MM.1S (cell line): ENCODE results near the gene RMND1.

Experiments
- DNase-seq: peaks from one replicate; pipeline ENCODE4 v3.0.0-alpha.2; 2015
- H2AFZ ChIP-seq: fragments of 300-600 bp; sonication (generic); 2 replicates; pipeline ENCODE4 v1.6.0; 2016; ENCODE audit warnings: antibody characterized with exemption, low read length
- H3F3A ChIP-seq: fragments of 300-600 bp; sonication (generic); 2 replicates; pipeline ENCODE4 v1.6.1; 2016; ENCODE audit warnings: mild to moderate bottlenecking, antibody characterized with exemption, low read length, moderate library complexity, mixed read lengths; ENCODE audit not compliant: insufficient read depth
- H3K27ac ChIP-seq: fragments of 300-600 bp; sonication (generic); 2 replicates; pipeline ENCODE4 v1.5.1; 2016; ENCODE audit warnings: mild to moderate bottlenecking, low read length
- H3K27me3 ChIP-seq: fragments of 300-600 bp; sonication (generic); replicated peaks from 2 replicates; pipeline ENCODE4 v1.6.0; 2016; ENCODE audit warnings: low read length; ENCODE audit not compliant: insufficient read depth
- H3K36me3 ChIP-seq: fragments of 300-600 bp; sonication (generic); replicated peaks from 2 replicates; pipeline ENCODE4 v1.6.1; 2016; ENCODE audit warnings: mild to moderate bottlenecking, low read length, mixed read lengths; ENCODE audit not compliant: insufficient read depth
- H3K4me1 ChIP-seq: fragments of 300-600 bp; sonication (generic); 2 replicates; pipeline ENCODE4 v1.6.1; 2016; ENCODE audit warnings: low read length, mixed read lengths
- H3K4me2 ChIP-seq: fragments of 300-600 bp; sonication (generic); 2 replicates; pipeline ENCODE4 v1.6.0; 2016; ENCODE audit warnings: low read depth, low read length
- H3K4me3 ChIP-seq: fragments of 300-600 bp; sonication (generic); 2 replicates; pipeline ENCODE4 v1.5.1; 2016; ENCODE audit warnings: low read length, mixed read lengths
- H3K79me2 ChIP-seq: fragments of 300-600 bp; sonication (generic); 2 replicates; pipeline ENCODE4 v1.6.1; 2016; ENCODE audit warnings: mixed run types, low read length, mixed read lengths
- H3K9ac ChIP-seq: fragments of 300-600 bp; sonication (generic); 2 replicates; pipeline ENCODE4 v1.6.1; 2016; ENCODE audit warnings: low read length, mixed read lengths
- H3K9me2 ChIP-seq: fragments of 300-600 bp; sonication (generic); replicated peaks from 2 replicates; pipeline ENCODE4 v1.6.1; 2016; ENCODE audit warnings: mild to moderate bottlenecking, low read length, mixed read lengths; ENCODE audit not compliant: insufficient read depth
- H3K9me3 ChIP-seq: fragments of 300-600 bp; sonication (generic); replicated peaks from 2 replicates; pipeline ENCODE4 v1.6.1; 2016; ENCODE audit warnings: mild to moderate bottlenecking, low read length, mixed read lengths; ENCODE audit not compliant: insufficient read depth
- H4K20me1 ChIP-seq: fragments of 300-600 bp; sonication (generic); 2 replicates; pipeline ENCODE4 v1.6.1; 2016; ENCODE audit warnings: mild to moderate bottlenecking, low read length, moderate library complexity, mixed read lengths; ENCODE audit not compliant: insufficient read depth
- CTCF ChIP-seq: fragments of 300-600 bp; sonication (generic); IDR thresholded peaks from 2 replicates; pipeline ENCODE4 v1.5.1; 2016; ENCODE audit warnings: antibody characterized with exemption, low read length, mixed read lengths
- EZH2 ChIP-seq: fragments of 300-600 bp; sonication (generic); optimal IDR thresholded peaks from 2 replicates; pipeline ENCODE3; 2017; ENCODE audit warnings: low read depth, mild to moderate bottlenecking, antibody characterized with exemption, low read length, mixed read lengths
- EZH2phosphoT487 ChIP-seq: fragments of 300-600 bp; sonication (generic); IDR thresholded peaks from 2 replicates; pipeline ENCODE4 v1.6.1; 2018; ENCODE audit warnings: antibody characterized with exemption, low read length

The RMND1 gene

GRCh38 chr6:151430886-151431285 is 21.0 kb downstream of the RMND1 start:
- Histone ChIP-seq H3K4me1 (no peaks in the 10 kb centered on the region), H3K27me3 (no peaks in the 10 kb centered on the region), H3K4me2 (no peak overlapping the region), H3K9ac (no peak overlapping the region), H3K27ac (no peak overlapping the region), H3K36me3 (no peaks in the 10 kb centered on the region), H3K9me3 (no peaks in the 10 kb centered on the region), H4K20me1 (no peaks in the 10 kb centered on the region), H3F3A (no peaks in the 10 kb centered on the region), H2AFZ (no peak overlapping the region), H3K9me2 (no peaks in the 10 kb centered on the region), H3K4me3 (no peak overlapping the region), H3K79me2 (no peaks in the 10 kb centered on the region)
- no peak for DNase-seq
- TF ChIP-seq EZH2phosphoT487 (no peak), CTCF (no peak), EZH2 (no peak)

- Histone ChIP-seq H3K36me3 (no peaks in the 10 kb centered on the region), H3K9me3 (no peaks in the 10 kb centered on the region), H3K27ac (no peak overlapping the region), H2AFZ (no peak overlapping the region), H3K9ac (no peak overlapping the region), H4K20me1 (no peaks in the 10 kb centered on the region), H3F3A (no peaks in the 10 kb centered on the region), H3K9me2 (no peaks in the 10 kb centered on the region), H3K4me2 (no peak overlapping the region), H3K4me1 (no peaks in the 10 kb centered on the region), H3K4me3 (no peak overlapping the region), H3K79me2 (no peaks in the 10 kb centered on the region), H3K27me3 (no peaks in the 10 kb centered on the region)
- TF ChIP-seq EZH2 (no peak), EZH2phosphoT487 (no peak), CTCF (no peak)
- no peak for DNase-seq
Observed at GRCh38 chr6:151428093-151428735, 23.7 kb downstream of the RMND1 start.

GRCh38 chr6:151425561-151425960 is 26.4 kb downstream of the RMND1 start:
- Histone ChIP-seq H3K4me1 (no peaks in the 10 kb centered on the region), H3K79me2 (no peaks in the 10 kb centered on the region), H3F3A (no peaks in the 10 kb centered on the region), H3K27ac (no peak overlapping the region), H3K4me2 (no peak overlapping the region), H4K20me1 (no peaks in the 10 kb centered on the region), H3K9me3 (no peaks in the 10 kb centered on the region), H3K9me2 (no peaks in the 10 kb centered on the region), H3K36me3 (no peaks in the 10 kb centered on the region), H3K27me3 (no peaks in the 10 kb centered on the region), H3K9ac (no peak overlapping the region), H3K4me3 (no peak overlapping the region), H2AFZ (no peak overlapping the region)
- TF ChIP-seq EZH2phosphoT487 (no peak), EZH2 (no peak), CTCF (no peak)
- DNase-seq: no peak
